NCI-H2029 (cell line): ENCODE data around the gene CEP295NL.
"Not testable (repeated sequence)": the region's sequence is repeated elsewhere in the genome, so short reads cannot be mapped to it uniquely, and the experiment has no call there.

Source experiments
- DNase-seq: peaks from one replicate; lab custom pipeline; 2025; lab: John Stamatoyannopoulos, UW

Gene CEP295NL

DNA sequence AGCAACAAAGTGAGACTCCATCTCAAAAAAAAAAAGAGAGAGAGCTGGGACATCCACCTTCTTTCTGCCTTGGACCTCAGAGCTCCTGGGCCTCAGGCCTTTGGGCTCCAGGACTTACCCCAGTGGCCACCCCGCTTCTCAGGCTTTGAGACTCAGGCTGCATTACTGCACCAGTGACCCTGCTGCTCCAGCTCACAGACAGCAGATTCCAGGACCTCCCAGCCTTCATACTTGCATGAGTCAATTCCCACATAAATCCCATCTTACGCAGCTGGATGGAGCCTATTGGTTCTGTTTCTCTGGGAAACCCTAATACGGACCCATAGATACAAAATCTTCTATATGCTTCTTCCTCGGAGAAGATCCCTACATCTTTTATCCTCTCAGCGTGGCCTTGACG lies 2.1 kb upstream of the CEP295NL start:
- DNase-seq = no peak

DNA sequence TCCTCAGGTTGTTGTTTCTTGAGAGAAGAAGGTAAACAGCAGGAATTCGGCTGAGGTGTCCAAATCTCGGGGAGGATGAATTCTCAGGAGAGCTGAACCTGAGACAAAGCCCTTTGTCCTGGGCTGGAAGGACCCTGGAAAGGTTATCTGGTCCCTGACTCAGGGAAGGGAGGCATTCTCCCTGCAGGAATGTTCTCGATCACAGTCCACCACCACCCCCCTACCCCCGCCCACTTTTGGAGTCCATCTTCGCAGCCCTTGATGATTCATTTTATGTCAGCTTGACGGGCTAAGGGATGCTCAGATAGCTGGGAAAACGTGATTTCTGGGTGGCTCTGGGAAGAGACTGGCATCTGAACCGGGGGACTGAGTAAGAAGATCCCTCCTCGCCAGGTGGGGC lies 1.4 kb upstream of the CEP295NL start:
- no peak for DNase-seq

DNA sequence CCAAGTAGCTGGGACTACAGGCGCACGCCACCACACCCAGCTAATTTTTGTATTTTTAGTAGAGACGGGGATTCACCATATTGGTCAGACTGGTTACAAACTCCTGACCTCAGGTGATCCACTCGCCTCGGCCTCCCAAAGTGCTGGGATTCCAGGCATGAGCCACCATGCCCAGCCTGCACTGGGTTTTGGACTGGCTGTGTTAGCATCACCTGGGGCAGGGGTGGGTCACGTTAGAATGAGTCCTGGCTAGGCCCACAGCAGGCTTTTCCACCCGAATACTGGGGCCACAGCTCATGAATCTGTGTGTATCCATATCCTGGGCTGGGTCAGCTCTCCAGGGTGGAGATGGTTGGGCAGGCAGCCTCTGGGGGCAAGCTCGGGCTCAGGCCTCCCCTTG lies 770 bp downstream of the CEP295NL start:
- DNase-seq = not testable (repeated sequence)

DNA sequence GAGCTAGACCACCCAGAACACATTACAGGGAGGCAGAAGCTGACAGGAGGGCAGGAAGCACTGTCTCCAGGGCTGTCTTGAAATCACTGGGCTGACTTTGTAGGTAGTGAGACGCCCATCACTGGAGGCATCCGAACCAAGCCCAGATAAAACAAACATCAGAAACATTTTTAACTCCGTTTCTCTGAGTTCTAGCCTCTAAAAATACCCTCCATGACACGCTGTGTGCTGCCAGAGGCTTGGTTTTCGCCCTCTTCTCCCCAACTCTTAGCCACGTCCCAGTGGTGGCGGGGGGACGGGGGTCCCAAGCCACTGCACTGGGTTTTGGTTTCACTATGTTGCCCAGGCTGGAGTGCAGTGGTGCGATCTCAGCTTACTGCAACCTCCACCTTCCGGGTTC lies 1.2 kb downstream of the CEP295NL start:
- no peak for DNase-seq

DNA sequence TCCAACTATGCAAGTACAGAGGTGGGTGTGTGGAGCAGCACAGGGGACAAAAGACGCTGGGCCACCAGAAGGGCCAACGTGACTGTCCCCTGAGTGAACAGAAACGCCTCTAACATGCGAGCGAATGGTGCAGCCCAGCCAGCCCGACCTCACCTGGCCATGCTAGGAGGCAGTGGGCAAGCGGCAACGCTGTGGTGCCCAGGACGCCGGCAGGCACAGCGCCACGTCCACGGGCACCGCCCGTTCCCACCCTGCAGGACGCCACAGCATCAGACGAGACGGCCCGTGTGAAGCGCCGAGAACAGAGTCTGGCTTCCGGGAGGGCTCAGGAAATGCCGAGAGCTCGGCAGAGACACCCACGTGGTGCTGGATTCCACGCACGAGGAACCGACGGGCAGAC lies 2.2 kb downstream of the CEP295NL start:
- no peak for DNase-seq

DNA sequence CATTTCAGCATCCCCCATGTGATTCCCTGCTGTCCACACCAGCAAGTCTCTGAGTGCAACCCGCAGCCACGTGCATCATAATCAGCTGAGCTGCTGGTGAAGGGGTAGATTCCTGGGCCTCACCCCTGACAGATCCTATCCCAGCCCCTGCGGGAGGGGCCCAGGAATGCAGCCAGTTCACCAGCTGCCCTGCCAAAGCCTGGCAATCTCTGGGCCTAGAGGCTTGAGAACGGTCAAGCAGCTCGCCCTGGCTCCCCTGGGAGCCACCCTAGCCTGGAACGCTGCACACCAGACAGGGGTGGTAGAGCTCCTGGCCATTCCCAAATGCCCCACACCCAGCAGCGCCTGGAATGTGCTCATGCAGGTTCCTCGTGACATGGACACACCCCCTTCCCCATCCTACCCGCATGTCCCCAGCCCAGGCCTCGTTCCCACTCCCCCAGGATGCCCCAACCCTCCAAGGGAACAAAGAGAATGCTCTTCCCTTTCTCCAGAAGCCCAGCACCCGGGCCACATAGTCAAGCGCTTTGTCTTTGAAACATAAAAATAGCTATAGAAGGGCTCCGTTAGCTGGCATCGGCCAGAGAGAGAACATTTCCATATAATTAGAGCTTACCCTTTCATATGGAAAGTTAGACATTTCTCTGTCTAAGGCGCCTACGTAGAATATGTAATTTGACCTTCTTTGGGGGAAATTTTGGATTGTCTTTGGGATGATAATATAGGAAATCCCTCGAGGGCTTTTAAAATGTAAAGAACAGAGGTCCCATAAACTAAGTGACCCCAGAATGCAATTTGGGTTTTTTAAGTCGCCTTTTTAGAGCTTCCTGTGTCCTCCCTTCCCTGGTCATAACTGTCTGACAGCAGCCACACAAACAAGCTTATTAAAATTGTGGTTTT lies 3.4 kb downstream of the CEP295NL start:
- DNase-seq = no peak

DNA sequence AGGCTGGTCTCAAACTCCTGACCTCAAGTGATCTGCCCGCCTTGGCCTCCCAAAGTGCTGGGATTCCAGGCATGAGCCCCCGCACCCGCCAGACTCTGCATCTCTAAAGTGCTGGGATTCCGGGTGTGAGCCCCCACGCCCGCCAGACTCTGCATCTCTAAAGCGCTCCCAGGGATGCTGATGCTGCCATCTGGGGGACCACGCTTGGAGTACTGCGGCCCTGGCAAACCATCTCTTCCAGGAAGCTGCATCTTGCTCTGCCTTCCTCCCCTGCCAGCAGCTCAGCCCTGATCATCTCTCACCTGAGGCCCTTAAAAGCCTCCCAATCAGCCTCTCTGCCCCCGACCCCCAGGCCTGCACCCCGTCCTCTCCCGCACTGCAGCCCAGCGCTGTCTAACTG lies 4.1 kb downstream of the CEP295NL start:
- no peak for DNase-seq

DNA sequence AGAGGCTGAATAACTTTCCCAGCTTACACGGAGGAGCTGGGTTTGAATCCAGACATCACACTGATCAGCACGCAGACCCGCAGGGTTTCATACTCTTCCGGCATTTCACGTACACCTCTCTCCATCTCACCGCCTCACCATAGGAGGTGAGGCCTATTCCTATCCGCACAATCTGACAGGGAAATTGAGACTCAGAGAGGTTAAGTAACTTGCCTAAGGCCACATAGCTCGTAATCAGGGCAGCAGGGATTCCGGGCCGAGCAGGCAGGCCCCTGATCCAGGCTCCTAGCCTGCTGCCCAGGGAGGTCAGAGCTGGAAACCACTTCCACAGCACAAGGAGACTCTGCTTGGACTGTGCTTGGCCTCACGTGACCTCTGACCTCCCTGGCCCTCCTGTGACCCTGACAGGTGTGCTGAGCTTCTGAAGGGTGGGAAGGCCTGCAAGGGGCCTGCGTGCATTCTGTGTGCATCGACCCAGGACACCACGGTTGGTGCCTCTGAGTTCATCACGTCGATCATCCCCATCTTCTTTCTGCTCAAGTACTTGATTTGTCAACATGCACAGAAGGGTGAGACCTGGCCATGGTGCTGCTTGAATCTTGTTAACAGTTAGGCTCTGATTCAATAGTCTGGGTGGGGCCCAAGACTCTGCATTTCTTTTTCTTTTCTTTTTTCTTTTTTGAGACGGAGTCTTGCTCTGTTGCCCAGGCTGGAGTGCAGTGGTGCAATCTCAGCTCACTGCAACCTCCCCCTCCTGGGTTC lies 4.7 kb downstream of the CEP295NL start:
- DNase-seq = no peak

DNA sequence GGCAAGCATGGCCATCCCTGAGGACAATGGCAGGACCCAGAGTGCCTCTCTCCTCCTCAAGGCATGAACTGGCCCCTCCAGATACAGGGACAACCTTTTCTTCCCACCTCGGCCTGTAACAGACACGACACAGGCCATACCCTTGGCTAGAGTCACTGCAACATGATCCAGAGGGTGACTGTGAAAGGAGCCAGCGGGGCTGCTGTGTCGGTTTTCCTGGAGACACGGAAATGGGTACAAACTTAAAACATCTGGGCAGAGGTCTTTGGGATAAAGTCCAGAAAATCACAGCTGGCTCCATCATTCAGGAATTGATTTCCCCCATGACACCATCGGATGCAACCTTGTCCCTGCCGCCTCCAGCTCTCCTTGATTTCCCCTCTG lies 5.3 kb downstream of the CEP295NL start:
- no peak for DNase-seq

DNA sequence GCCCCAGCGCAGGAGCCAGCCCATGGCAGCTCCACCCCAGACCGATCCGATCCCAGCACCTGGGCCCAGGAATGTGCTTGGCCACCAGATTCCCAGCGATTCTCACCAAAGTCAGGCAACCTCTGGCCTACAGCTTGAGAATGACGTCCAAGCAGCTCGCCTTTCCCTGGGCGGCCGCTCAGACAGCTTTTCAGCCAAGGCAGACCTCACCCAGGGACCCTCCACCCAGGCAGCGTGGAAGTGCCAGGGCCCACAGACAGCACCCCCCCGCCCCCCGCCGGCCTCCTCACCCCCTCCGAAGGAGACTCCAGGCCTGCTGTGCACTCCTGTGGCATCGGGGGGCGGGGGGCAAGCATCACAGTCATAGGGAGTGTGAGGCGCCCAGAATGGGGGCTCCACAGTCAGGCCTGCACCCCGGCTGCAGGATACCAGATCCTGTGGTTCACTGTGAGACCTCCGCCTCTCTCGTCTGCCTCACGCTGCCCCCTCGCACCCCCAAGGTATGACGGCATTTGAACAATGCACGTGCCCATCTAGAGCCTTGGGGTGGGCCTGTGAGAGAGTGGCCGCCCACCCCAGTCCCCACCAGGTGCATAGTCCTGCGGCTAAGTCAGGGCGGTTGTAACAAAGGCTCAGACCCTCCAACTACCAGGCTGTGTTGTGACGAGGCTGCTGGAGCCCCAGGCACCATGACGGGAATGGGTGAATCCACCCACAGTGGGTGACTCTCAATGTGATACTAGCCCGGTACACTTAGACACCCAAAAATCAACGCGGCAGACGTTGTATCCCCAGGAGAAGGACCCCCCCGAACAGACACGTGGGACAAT lies 6.0 kb downstream of the CEP295NL start:
- DNase-seq = no peak

DNA sequence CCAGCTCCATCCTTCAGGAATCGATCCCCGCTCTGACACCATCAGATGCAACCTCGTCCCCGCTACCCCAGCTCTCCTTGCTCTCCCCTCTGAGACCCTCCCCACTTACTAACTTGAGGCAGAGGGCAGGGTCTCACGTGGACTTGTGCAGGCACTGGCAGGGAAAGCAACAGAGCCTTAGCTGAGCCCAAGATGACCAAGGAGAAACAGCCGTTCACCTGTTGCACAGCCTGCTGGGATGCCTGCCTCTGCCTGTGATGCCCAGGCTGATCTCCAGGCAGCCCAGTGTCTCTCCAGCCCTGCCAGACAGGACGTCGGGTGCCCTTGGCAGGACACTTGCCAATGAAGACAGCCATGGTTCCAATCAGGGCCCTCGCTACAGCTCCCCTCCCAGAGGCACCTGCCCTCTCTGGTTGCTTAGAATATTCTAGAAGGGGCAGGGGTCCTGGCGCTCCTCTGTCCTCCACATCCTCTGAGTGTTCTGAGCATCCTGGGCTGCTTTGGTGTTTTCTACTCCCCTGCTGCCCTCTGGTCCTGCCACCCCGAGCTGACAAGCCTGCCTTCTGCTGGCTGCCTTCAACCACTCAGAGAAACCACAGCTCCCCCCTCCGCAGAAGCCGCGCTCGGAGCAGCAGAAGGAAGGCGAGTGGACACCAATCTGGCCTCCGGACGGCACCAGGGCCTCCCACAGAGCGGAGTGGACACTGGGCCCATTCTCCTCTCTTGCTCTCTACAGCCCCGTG lies 6.7 kb downstream of the CEP295NL start:
- no peak for DNase-seq

DNA sequence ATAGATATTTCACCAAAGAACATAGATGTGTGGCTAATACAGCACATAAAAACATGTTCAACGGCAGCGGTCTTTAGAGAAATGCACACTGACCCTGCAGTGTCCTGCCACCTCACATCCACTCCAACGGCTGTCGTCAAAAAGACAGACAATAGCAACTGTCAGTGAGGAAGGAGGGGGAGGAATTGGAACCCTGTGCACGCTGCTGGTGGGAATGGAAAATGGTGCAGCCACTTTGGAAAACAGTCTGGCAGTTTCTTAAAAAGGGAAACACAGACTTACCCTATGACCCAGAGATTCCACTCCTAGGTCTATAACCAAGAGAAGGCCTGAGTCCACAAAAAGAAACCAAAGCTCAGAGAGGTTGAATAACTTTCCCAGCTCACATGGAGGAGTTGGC lies 7.7 kb downstream of the CEP295NL start:
- DNase-seq = no peak

DNA sequence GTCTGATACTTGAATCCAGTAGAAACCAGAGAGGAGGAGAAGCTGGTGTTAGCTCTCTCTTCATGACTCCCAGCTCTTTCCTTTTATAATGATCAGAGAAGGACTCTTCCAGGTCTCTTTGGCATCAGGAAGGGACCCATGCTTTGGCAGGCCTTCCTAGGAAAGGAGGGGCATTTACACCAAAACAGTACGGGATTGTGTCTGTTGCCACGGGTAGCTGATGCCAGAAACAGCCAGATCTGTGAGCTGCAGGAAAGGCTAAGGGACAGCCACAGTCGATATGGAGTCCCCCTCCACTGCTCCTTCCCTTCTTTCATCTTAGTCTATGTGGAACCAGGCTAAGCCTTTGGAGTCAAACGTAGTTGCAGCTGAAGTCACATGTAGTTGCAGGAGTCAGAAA lies 9.3 kb downstream of the CEP295NL start:
- DNase-seq = no peak

DNA sequence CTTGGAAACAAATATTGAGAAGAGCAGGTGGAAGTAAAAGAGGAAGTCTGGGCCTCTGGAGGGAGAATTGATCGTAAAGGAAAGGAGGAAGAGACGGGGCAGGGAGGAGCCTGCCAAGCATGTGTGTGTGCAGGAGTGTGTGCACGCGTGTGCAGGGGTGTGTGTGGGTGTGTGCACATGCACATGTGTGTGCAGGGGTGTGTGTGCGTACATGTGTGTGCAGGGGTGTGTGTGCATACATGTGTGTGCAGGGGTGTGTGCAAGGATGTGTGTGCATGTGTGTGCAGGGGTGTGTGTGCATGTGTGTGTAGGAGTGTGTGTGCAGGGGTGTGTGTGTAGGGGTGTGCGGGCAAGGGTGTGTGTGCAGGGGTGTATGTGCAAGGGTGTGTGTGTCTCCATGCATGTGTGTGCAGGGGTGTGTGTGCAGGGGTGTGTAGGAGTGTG lies 10.0 kb downstream of the CEP295NL start:
- DNase-seq = no peak

DNA sequence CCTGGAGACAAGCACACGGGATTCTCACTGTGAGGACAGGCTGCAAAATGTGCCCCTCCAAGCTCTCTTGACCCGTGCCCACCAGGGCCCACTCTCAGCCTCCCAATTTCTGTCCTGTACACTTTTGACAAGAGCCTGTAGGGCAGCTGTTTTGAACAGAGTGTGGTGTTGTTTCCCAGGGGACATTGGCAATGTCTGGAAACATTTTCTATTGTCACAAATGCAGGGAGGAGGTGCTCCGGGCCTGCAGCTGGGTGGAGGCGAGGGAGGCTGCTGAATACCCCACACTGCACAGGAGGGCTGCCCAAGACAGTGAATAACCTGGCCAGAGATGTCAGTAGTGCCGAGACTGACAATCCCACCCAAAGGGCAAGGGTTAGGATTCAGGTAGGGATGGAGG lies 10.5 kb downstream of the CEP295NL start:
- DNase-seq = no peak

DNA sequence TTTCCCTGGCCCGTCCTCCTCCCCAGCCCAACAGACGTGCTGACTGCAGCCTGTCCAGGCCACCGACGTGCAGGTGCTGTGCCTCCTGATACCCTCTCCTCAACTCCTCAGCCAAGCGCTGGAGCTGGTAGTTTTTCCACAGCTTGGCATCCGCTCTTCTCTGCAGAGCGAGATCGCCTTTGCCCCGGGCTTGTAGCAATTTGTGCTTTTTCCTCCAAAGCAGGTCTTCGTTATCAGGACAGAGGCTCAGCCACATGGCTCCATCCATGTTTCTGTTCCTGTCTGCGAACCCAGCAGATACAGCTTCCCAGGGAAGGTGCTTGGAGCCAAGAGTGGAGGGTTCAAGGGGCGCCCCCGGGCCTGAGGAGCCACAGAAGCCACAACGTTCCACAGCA lies 10.9 kb downstream of the CEP295NL start:
- no peak for DNase-seq

DNA sequence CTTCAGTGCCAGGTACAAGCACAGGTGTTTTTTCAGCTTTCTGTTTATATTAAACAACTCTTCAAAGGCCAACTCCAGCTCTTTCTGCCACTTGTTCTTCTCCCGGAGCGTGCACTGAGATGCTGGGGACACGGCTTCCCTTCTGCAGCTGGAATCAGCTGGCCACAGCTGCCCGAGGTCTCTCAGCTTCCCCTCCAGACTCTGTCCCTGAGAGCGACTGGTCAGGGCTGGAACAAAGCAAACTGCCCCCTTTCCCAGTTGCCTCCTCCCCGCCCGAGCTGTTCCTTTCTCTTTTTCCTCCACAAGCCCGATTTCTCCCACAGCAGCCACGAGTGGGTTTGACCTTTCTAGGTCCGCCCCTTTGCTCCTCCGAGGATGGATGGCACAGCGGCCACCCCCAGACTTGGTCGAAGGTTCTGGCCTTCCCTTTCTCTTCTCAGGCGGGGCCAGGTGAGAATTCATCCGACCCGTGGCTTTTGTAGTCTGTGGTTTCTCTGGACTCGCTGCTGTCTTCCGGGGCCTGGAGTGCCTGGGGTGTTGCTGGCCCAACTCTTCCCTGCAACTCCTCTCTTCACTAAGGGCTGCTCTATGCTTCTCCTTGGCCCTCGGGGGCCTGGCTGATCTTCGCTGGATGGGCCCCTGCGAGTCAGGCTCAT lies 11.5 kb downstream of the CEP295NL start:
- no peak for DNase-seq

DNA sequence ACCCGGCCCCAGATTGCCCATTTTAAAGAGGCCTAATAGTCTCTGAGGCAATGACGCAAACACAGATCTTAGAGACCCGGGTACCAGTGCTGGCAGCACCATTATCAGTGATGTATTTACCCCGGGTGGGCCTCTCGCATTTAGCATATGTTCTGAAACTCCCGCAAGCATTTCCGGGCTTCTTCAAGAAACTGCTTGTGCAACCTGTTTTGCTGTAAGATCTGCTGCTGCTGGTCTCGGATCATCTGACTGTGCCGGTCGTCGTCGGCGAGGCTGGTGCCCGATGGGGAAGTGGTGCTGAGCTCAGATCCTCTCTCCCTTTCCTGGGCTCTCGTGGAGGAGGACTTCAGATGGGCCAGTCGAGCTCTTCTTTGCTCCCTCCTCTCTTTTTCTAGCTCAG lies 12.5 kb downstream of the CEP295NL start:
- DNase-seq = no peak

DNA sequence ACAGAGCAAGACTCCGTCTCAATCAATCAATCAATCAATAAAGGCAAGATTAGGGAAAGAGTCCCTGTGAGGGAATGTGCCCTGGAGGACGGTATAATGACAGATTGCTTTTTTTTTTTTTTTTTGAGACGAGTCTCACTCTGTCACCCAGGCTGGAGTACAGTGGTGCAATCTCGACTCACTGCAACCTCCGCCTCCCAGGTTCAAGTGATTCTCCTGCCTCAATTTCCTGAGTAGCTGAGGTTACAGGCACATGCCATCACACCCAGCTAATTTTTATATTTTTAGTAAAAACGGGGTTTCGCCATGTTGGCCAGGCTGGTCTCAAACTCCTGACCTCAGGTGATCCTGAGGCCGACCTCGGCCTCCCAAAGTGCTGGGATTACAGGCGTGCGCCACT lies 12.9 kb downstream of the CEP295NL start:
- not testable (repeated sequence) for DNase-seq

DNA sequence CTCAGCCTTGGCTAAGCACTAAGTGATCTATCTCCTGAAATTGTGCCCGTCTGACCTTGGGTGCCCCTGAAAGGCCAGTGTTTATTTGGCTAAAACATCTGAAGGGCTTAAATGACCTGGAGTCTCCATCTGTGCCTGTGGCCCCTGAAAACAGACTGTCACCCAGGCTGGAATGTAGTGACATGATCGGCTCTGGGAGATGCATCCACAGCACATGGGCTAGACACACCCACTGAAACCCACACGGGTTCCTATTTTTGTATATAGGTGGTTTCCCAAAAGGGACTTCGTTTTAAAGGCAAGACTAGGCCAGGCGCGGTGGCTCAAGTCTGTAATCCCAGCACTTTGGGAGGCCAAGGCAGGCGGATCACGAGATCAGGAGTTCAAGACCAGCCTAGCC lies 13.5 kb downstream of the CEP295NL start:
- no peak for DNase-seq

DNA sequence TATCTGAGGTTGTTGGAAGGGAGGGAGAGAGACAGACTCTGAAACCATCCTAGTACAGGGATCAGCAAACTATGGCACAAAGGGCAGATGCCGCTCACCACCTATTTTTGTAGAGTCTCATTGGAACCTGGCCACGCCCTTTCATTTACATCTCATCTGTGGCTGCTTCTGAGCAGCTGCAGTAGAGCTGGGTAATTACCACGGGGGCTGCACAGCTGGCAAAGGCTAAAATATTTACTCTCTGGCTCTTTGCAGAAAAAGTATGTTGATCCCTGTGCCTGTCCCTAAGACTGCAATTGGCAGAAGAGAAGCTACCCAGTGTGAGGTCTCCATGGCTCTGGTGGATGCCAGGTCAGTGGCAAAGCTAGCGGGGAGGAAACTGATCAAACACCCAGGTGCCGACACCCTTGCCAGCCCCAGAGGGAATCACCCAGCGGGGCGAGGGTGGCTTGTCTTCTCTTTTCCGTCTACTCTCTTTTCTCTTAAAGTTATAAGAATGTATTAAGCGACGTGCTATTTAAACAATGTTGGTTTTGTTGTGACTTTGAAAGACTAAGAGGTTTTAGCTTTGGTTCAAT lies 14.0 kb downstream of the CEP295NL start:
- DNase-seq = no peak
